Activated CD8-positive, alpha-beta memory T cell treated with anti-CD3 and anti-CD28 coated beads for 4 hours (primary cell): ENCODE results near the gene TMEM242.

Experiments
- DNase-seq, 2 donors: peaks; one replicate each; pipeline ENCODE4 v3.0.0-alpha.2; 2020; ENCODE audit warnings: low read depth in 2 of 2

Gene TMEM242

GRCh38 chr6:157271911-157272310, 51.4 kb downstream of the TMEM242 start:
- DNase-seq = no peak

GRCh38 chr6:157271441-157271840, 51.9 kb downstream of the TMEM242 start:
- no peak for DNase-seq

DNA sequence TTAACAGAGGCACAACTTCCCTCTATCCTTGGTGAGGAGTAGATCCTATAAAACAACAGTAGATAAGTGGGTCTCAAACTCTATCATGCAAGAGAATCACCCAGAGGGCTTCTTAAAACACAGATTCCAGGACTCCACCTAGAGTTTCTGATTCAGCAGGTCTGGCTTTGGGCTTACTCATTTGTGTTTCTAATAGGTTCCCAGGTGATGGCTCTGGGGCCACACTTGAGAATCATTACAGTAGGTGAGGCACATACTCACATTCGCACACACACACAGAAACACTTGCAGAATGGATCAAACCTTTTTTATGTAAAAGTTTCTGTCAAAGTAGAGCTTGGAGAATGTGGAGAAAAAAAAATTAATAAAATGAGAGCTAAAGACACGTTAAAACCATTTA, 52.4 kb downstream of the TMEM242 start:
- DNase-seq = no peak

DNA sequence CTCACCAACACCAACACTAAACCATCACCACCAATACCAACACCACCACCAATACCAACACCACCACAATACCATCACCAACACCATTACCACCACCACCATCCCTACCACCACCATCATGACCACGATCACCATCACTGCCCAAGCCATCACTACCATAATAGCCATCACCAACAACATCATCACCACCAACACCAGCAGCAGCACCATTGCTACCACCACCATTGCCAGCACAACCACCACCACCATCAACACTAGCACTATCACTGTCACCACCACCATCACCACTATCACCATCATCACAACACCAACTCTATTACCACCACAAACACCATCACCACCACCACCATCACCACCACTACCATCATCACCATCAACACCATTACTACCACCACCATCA, 53.0 kb downstream of the TMEM242 start:
- no peak for DNase-seq

DNA sequence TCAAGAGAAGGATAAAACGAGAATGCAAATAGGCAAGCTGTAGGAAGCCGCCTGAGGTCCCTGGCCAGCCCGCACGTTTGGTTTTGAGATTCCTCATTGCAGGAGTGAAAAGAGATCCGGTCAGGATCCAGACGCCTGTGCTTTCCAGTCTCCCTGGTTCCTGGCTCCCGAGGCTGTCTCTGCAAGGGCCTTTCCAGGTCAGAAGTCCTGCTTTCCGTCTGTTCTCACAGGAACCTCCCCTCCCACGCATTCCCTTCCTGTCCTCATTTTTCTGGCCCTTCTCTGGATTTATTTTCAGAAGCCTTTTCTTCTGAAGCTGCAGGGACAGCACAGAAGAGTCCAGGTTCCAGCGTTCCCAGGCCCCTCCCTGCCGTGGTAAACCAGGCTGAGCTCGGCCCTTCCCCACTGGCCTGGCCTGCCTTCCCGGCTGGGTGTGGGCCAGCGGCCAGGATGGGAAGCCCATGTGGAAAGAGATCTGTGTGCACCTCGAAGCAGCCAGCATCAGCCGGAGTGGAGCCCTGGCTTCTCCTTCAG, 54.0 kb downstream of the TMEM242 start:
- DNase-seq = no peak

GRCh38 chr6:157268835-157269234, 54.5 kb downstream of the TMEM242 start:
- DNase-seq = no peak

GRCh38 chr6:157268396-157268795, 54.9 kb downstream of the TMEM242 start:
- DNase-seq = no peak

- DNase-seq = no peak
Observed at GRCh38 chr6:157267654-157268053, 55.7 kb downstream of the TMEM242 start.

DNA sequence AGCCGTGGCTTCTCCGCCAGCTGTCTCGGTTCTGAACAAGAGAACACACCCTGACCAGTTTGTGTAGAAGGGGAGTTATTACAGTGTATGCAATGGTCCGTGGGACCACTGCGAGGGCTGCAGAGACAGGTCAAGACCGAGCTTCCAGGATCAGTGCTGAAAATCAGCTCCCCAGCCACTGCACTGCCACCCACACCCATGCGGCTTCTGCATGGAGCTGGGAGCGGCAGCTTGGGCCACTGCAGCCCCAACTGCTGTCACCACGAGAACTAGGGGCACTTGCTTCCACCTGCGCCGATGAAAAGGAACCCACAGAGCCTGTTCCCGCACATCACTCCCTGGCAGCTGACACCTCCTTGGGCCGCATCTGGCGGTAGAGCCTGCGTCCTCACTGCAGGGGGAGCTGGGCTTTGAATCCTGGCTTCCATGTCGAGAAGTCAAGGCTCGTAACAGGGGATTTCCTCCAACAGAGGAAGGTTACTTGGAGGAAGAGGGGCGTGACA, 56.2 kb downstream of the TMEM242 start:
- DNase-seq = no peak

DNA sequence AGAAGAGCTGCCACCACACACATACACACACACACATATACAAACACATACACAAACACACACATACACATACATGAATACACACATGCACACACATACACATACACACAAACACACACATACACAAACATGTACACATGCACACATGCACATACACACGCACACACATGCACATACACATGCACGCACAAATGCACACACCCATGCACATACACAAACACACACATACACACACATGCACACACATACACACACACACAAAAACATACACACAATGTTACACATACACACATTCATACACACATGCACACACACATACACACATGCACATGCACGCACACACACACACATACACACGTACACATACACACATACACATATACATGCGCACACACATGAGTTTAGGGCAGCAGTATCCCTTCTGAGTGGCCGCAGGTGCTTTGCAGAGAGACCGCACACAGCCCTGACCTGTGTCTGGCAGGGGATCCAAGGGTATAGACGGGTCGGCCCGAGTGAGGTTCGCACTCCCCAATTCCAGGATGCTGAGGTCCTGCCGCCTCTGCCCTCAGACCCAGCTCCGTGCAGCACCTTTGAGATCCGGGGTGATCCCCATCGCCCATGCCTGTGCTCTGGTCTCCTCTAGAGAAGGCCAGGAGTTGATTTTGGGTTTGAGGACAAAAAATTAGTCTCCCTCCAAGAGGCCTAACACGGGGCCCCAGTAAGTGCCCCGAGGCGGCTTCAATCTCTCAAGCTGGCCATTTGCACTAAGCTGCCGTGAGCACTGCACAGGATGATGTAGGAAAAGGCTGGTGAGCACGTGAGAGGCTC, 56.8 kb downstream of the TMEM242 start:
- DNase-seq = no peak

GRCh38 chr6:157265635-157266034, 57.7 kb downstream of the TMEM242 start:
- DNase-seq = no peak

- DNase-seq = no peak
Observed at GRCh38 chr6:157265186-157265585, 58.1 kb downstream of the TMEM242 start.

GRCh38 chr6:157264701-157265100, 58.6 kb downstream of the TMEM242 start:
- no peak for DNase-seq

DNA sequence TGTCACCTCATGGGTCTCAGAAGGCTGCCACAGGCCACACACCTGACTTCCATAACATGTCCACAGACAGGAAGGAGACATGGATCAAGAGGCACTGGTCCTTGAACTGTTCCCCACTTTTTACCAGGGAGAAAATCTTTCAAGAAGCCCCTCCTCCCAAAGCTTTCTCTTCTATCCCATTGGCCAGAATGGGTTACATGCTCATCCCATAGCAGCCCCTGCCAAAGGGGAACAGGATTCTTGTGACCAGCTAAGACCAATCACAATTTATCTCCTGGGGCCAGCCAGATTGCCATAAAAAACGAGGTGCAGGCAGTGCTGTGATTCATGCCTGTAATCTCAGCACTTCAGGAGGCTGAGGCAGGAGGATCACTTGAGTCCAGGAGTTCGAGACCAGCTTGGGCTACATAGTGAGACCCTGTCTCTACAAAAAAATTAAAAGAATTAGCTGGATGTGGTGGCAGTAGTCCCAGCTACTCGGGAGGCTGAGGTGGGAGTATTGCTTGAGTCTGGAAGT, 59.4 kb downstream of the TMEM242 start:
- no peak for DNase-seq

DNA sequence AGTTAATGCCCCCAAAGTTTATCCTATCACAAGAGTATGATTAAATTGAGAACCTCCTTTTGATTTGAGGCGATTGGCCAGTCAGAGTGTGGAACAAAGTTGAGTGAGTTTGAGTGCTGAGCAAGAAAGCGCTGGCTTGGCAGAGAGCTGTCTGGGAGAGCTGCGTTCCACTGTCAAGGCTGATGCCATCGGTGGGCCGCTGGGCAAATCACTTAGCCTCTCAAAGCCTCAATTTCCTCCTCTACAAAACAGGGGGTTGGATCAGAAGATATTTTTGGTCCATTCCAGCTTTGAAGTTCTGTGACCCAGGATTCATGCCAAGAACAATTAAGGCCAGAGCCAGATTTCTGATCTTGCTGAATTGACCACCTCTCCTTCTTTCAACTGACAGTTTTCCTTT, 60.2 kb downstream of the TMEM242 start:
- DNase-seq = no peak

DNA sequence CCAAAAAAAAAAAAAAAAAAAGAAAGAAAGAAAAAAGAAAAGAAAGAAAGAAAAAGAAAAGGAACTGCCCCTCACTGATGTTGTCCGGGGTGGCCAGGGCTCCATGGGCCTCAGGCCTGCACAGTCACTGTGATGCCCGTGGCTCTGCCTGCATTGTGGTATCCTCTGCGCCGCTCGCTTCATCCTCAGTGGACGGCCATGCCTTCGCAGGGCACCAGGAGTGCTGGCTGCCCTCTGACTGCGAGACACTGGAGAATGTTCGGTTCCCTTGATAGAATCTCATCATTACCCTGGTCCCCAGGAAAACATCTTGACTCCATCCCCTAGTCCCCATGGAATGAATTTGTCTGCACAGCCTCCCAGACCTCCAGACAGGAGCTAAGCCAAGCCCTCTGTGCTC, 61.7 kb downstream of the TMEM242 start:
- DNase-seq = no peak

DNA sequence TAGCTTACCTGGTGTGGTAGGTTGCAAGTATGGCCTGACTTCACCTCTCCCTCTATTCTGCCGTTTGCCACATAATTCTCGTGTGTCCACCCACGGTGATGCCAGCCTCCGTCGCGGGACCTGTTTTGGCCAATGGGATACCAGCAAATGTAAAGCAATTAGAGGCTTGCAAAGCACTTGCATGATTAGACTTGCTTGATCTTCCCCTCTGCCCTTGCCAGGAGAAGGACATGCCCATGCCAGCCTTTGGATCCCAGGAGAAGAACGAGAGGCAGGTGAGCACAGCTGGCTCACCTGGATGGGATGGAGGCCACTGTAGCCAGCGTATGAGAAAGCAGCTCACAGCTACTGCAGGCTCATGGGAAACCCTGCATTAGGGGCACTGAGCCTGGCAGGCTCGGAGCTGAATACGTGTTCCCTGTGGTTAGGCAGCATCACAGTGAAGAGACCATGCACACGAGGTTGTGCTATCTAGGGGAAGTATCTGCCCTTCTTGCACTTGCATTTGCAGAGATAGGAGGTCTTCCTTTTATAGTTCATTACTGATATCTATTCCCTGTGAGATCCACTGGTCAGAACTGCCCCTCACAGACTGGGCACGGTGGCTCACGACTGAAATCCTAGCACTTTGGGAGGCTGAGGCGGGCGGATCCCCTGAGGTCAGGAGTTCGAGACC, 62.4 kb downstream of the TMEM242 start:
- DNase-seq = no peak

DNA sequence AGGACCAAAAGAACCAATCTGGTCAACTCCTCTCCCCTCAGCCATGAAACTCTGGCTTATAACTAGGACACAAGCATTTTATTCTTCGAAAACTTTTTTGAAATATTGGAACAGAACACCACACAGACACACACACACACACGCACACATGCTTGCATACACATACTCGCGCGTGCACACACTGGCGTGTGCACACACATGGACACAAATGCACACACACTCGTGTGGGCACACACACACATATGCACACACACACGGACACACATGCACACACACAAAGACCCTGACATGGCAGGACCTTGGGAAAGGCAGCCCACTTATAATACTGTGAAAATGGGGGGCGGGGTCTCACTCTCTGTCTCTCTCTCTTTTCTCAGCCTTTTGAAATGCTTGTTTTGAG, 63.9 kb downstream of the TMEM242 start:
- DNase-seq = no peak

DNA sequence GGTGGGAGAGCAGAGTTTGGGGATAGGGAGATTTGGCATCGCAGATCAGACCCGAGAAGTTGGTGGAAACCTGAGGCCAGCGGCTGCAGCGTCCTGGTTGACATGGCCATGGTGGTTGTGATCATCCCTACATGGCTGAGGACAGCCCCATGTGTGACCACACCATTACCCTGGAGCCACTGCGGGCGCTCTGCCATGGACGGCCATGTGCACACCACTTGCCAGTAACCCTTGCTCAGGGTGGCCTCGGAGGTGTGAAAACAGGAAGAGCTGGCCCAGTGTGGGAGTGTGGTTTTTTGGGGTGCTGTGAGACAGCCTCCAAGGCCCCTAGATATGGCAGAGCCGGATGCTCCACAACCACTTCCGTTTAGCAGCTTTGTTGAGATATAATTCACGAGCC, 64.4 kb downstream of the TMEM242 start:
- no peak for DNase-seq

GRCh38 chr6:157255079-157255478, 68.2 kb downstream of the TMEM242 start:
- DNase-seq = no peak

DNA sequence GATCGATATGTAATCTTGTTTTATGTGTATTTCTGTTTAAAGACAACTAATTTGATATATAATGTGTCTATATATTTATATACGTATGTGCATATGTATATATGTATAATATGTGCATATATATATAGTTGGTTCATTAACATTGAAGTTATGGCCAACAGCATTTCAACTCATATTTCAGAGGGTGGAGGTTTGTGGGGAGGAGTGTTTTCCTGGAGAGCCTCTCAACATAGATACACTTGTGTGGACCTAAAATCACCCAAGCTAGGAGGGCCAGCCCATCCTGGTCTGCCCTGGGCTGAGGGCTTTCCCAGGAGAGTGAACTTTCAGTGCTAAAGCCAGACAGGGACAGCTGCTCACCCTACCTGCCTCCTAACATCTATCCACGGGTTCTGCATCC, 68.8 kb downstream of the TMEM242 start:
- no peak for DNase-seq

DNA sequence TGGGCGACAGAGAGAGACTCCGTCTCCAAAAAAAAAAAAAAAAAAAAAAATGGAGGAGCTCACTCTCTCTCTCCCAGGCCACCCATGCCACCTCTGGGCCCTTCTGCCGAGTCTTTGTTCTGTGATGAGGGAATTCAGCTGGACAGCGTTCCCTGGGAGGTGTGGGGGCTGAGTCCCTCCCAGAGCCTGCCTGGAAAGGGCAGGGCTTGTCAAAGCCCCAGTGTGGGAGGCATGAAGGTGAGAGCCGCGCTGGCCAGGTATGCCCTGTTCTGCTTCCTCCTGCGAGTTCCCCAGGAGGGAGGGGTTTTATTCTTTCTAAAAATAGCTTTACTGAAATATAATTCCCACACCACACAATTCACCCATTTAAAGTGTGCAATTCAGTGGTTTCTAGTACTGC, 69.6 kb downstream of the TMEM242 start:
- no peak for DNase-seq

GRCh38 chr6:157253017-157253416, 70.3 kb downstream of the TMEM242 start:
- DNase-seq = no peak
